ENCODE data around the gene VSTM1. TPM values are rescaled to one million over a fixed set of nuclear protein-coding genes. Genes with fewer than 3 reads are reported as not detected.

VSTM1 gene
- total and polyA plus RNA-seq, 2 experiments from 2014 or later, result not detected

DNA sequence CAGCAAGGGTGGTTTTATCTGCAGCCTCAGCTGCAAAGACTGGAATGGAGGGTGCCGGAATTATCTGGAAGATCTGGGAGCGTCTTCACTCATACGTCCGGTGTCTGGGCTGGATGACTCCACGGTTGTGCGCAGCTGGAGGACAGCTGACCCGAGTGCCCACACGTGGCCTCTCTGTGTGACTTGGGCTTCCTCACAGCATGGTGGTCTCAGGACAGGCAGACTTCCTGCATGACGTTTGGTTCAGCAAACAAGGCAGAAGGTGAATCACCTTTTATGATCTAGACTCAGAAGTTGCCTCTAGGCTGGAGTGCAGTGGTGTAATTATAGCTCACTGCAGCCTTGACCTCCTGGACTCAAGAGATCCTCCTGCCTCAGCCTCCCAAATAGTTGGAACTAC is 39.0 kb downstream of the VSTM1 start:
- Histone ChIP-seq H4K20me1 (ENCODE audit: insufficient read depth, poor library complexity, severe bottlenecking) (no peaks in the 10 kb centered on the region), H3K36me3 (replicated peaks; ENCODE audit: insufficient read depth, low read depth) (no peaks in the 10 kb centered on the region), H3K27ac (no peak overlapping the region), H3K4me1 (ENCODE audit: insufficient read depth) (no peaks in the 10 kb centered on the region), H3K4me2 (no peak overlapping the region), H3K79me2 (no peaks in the 10 kb centered on the region), H3K4me3 (no peak overlapping the region), H2AFZ (no peak overlapping the region), H3K9me2 (replicated peaks; ENCODE audit: insufficient read depth) (no peaks in the 10 kb centered on the region), H3K27me3 (no peaks in the 10 kb centered on the region), H3K9me3 (ENCODE audit: low read depth) (no peaks in the 10 kb centered on the region)
- WGBS (ENCODE audit: low lambda C conversion rate, missing lambda C conversion rate), result 85% methylated on average over 9 of the region's 9 CpGs
- DNase-seq (ENCODE audit: low spot score), result no peak
- no peak for TF ChIP-seq EZH2 (IDR thresholded peaks at IDR 0.05; ENCODE audit: borderline replicate concordance)
- TF ChIP-seq, protein P1, sequence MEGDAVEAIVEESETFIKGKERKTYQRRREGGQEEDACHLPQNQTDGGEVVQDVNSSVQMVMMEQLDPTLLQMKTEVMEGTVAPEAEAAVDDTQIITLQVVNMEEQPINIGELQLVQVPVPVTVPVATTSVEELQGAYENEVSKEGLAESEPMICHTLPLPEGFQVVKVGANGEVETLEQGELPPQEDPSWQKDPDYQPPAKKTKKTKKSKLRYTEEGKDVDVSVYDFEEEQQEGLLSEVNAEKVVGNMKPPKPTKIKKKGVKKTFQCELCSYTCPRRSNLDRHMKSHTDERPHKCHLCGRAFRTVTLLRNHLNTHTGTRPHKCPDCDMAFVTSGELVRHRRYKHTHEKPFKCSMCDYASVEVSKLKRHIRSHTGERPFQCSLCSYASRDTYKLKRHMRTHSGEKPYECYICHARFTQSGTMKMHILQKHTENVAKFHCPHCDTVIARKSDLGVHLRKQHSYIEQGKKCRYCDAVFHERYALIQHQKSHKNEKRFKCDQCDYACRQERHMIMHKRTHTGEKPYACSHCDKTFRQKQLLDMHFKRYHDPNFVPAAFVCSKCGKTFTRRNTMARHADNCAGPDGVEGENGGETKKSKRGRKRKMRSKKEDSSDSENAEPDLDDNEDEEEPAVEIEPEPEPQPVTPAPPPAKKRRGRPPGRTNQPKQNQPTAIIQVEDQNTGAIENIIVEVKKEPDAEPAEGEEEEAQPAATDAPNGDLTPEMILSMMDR (IDR thresholded peaks at IDR 0.05; ENCODE audit: poor library complexity), result no peak
- TF ChIP-seq EZH2phosphoT487 (IDR thresholded peaks at IDR 0.05; ENCODE audit: low read depth, severe bottlenecking, unreplicated experiment), result no peak

DNA sequence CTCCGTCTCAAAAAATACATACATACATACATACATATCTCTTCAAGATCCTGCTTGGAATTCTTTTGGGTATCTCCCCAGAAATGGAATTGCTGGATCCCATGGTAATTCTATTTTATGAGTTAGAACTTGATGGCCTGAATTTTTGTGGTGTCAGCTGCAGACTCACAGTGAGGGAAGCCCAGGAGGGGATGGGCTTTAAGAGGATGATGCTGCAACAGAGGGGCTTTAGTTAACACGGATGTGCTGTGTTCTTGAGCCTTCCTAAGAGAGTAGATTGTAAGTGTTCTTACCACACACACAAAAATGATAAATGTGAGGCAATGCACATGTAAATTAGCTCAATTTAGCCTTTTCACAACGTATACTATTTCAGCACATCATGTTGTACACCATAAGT is 40.5 kb downstream of the VSTM1 start:
- Histone ChIP-seq H3K36me3 (replicated peaks; ENCODE audit: insufficient read depth, low read depth) (no peaks in the 10 kb centered on the region), H3K9me3 (ENCODE audit: low read depth) (no peaks in the 10 kb centered on the region), H3K9me2 (replicated peaks; ENCODE audit: insufficient read depth) (no peaks in the 10 kb centered on the region), H3K27ac (no peak overlapping the region), H3K4me2 (no peak overlapping the region), H2AFZ (no peak overlapping the region), H3K4me3 (no peak overlapping the region), H3K79me2 (no peaks in the 10 kb centered on the region), H4K20me1 (ENCODE audit: insufficient read depth, poor library complexity, severe bottlenecking) (no peaks in the 10 kb centered on the region), H3K4me1 (ENCODE audit: insufficient read depth) (no peaks in the 10 kb centered on the region), H3K27me3 (no peaks in the 10 kb centered on the region)
- DNase-seq (ENCODE audit: low spot score), result no peak
- TF ChIP-seq EZH2phosphoT487 (IDR thresholded peaks at IDR 0.05; ENCODE audit: low read depth, severe bottlenecking, unreplicated experiment) (no peak), EZH2 (IDR thresholded peaks at IDR 0.05; ENCODE audit: borderline replicate concordance) (no peak)
- TF ChIP-seq, protein P1 (IDR thresholded peaks at IDR 0.05; ENCODE audit: poor library complexity), result no peak
- WGBS (ENCODE audit: low lambda C conversion rate, missing lambda C conversion rate), result 59% methylated on average over 3 of the region's 3 CpGs

DNA sequence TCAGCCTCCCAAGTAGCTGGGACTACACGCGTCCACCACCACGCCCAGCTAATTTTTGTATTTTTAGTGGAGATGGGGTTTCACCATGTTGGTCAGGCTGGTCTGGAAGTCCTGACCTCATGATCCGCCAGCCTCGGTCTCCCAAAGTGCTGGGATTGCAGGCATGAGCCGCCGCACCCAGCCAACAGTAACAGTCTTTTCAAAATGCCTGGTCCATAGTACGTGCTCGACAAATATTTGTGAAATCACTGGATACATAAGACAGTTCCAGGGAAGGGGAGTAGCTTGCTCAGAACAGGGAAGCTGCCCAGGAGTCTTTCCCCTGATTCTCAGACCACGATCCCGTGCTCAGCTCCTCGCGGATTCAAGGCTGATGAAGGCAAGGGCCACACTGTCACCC is 41.8 kb downstream of the VSTM1 start:
- TF ChIP-seq EZH2 (IDR thresholded peaks at IDR 0.05; ENCODE audit: borderline replicate concordance), result no peak
- no peak for TF ChIP-seq EZH2phosphoT487 (IDR thresholded peaks at IDR 0.05; ENCODE audit: low read depth, severe bottlenecking, unreplicated experiment)
- TF ChIP-seq, protein P1 (IDR thresholded peaks at IDR 0.05; ENCODE audit: poor library complexity), result no peak
- Histone ChIP-seq H3K4me1 (ENCODE audit: insufficient read depth) (no peaks in the 10 kb centered on the region), H3K36me3 (replicated peaks; ENCODE audit: insufficient read depth, low read depth) (no peaks in the 10 kb centered on the region), H4K20me1 (ENCODE audit: insufficient read depth, poor library complexity, severe bottlenecking) (no peaks in the 10 kb centered on the region), H3K27me3 (no peaks in the 10 kb centered on the region), H3K9me2 (replicated peaks; ENCODE audit: insufficient read depth) (no peaks in the 10 kb centered on the region), H3K9me3 (ENCODE audit: low read depth) (no peaks in the 10 kb centered on the region), H2AFZ (no peak overlapping the region), H3K4me3 (no peak overlapping the region), H3K79me2 (no peaks in the 10 kb centered on the region), H3K4me2 (no peak overlapping the region), H3K27ac (no peak overlapping the region)
- no peak for DNase-seq (ENCODE audit: low spot score)
- WGBS (ENCODE audit: low lambda C conversion rate, missing lambda C conversion rate), result 85% methylated on average over 13 of the region's 13 CpGs

DNA sequence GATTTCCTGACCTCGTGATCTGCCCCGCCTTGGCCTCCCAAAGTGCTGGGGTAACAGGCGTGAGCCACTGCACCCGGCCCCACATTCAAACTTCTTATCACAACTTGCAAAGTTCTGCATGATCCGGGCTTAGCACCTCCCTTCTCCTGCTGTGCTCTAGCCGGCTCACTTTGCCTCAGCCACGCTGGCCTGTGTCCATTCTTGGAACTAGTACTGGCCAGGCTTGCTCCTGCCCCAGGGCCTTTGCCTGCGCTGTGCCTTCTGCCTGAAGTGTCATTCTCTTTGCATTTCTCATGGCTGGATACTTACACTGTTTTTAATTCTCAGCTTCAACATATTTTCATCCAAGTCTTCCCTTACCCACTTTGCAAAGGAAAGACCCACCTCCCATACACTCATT is 42.3 kb downstream of the VSTM1 start:
- 78% methylated on average over 8 of the region's 8 CpGs for WGBS (ENCODE audit: low lambda C conversion rate, missing lambda C conversion rate)
- no peak for DNase-seq (ENCODE audit: low spot score)
- Histone ChIP-seq H3K9me3 (ENCODE audit: low read depth) (no peaks in the 10 kb centered on the region), H3K36me3 (replicated peaks; ENCODE audit: insufficient read depth, low read depth) (no peaks in the 10 kb centered on the region), H3K79me2 (no peaks in the 10 kb centered on the region), H3K27ac (no peak overlapping the region), H3K4me2 (no peak overlapping the region), H3K4me3 (no peak overlapping the region), H2AFZ (no peak overlapping the region), H3K4me1 (ENCODE audit: insufficient read depth) (no peaks in the 10 kb centered on the region), H3K27me3 (no peaks in the 10 kb centered on the region), H3K9me2 (replicated peaks; ENCODE audit: insufficient read depth) (no peaks in the 10 kb centered on the region), H4K20me1 (ENCODE audit: insufficient read depth, poor library complexity, severe bottlenecking) (no peaks in the 10 kb centered on the region)
- TF ChIP-seq, protein P1 (IDR thresholded peaks at IDR 0.05; ENCODE audit: poor library complexity), result no peak
- TF ChIP-seq EZH2 (IDR thresholded peaks at IDR 0.05; ENCODE audit: borderline replicate concordance), result no peak

Data from hepatocyte (in vitro differentiated cells).